Measurements from ENCODE around the gene MIDN. TPM values are rescaled to one million over a fixed set of nuclear protein-coding genes. Genes with fewer than 3 reads are reported as not detected.

MIDN gene
- polyA plus RNA-seq, 1 donor from 2014 or later: 24.8 TPM

GRCh38 chr19:1226227-1226518 is 22.2 kb upstream of the MIDN start:
- H2AFZ ChIP-seq (ENCODE audit: low read depth, low read length): no peak overlapping the region
- no peak overlapping the region for H3K27ac ChIP-seq (ENCODE audit: low read length)
- H3K27me3 ChIP-seq (ENCODE audit: insufficient read depth, low read depth, low read length): no peaks in the 10 kb centered on the region
- H3K79me2 ChIP-seq (replicated peaks; ENCODE audit: insufficient read depth, low read length): no peaks in the 10 kb centered on the region
- no peaks in the 10 kb centered on the region for H3K9me3 ChIP-seq (ENCODE audit: low read length)
- H3K4me3 ChIP-seq (ENCODE audit: low read length): no peak overlapping the region
- no peaks in the 10 kb centered on the region for H4K20me1 ChIP-seq (ENCODE audit: insufficient read depth)
- no peaks in the 10 kb centered on the region for H3F3A ChIP-seq (ENCODE audit: insufficient read depth, low read length, poor library complexity, severe bottlenecking)
- no peak overlapping the region for H3K9ac ChIP-seq (ENCODE audit: low read length)
- no peaks in the 10 kb centered on the region for H3K9me2 ChIP-seq (ENCODE audit: insufficient read depth, low read length)
- no peaks in the 10 kb centered on the region for H3K36me3 ChIP-seq (ENCODE audit: insufficient read depth, low read length)
- no peak overlapping the region for H3K4me2 ChIP-seq (ENCODE audit: low read length)
- TF ChIP-seq EZH2 (IDR thresholded peaks at IDR 0.05; ENCODE audit: borderline replicate concordance, insufficient read depth, low read length, poor library complexity, severe bottlenecking) (no peak), EP300 (conservative IDR thresholded peaks at IDR 0.05; ENCODE audit: poor library complexity, severe bottlenecking) (no peak), POLR2AphosphoS5 (IDR thresholded peaks at IDR 0.05) (no peak), TAF1 (IDR thresholded peaks at IDR 0.05; ENCODE audit: low read depth) (no peak), SMC3 (conservative IDR thresholded peaks at IDR 0.05; ENCODE audit: poor library complexity) (no peak), CTCF (IDR thresholded peaks at IDR 0.05; ENCODE audit: poor library complexity, severe bottlenecking) (no peak), REST (IDR thresholded peaks at IDR 0.05; ENCODE audit: borderline replicate concordance) (no peak), RAD21 (conservative IDR thresholded peaks at IDR 0.05) (no peak), MXI1 (conservative IDR thresholded peaks at IDR 0.05; ENCODE audit: poor library complexity, severe bottlenecking) (no peak)

GRCh38 chr19:1226522-1227303 is 21.7 kb upstream of the MIDN start:
- Histone ChIP-seq H4K20me1 (ENCODE audit: insufficient read depth) (no peaks in the 10 kb centered on the region), H3K9me2 (ENCODE audit: insufficient read depth, low read length) (no peaks in the 10 kb centered on the region), H3K9ac (ENCODE audit: low read length) (no peak overlapping the region), H3K27ac (ENCODE audit: low read length) (no peak overlapping the region), H3K27me3 (ENCODE audit: insufficient read depth, low read depth, low read length) (no peaks in the 10 kb centered on the region), H3F3A (ENCODE audit: insufficient read depth, low read length, poor library complexity, severe bottlenecking) (no peaks in the 10 kb centered on the region), H3K79me2 (replicated peaks; ENCODE audit: insufficient read depth, low read length) (no peaks in the 10 kb centered on the region), H2AFZ (ENCODE audit: low read depth, low read length) (no peak overlapping the region), H3K4me3 (ENCODE audit: low read length) (no peak overlapping the region), H3K9me3 (ENCODE audit: low read length) (no peaks in the 10 kb centered on the region), H3K4me2 (ENCODE audit: low read length) (no peak overlapping the region), H3K36me3 (ENCODE audit: insufficient read depth, low read length) (no peaks in the 10 kb centered on the region)
- TF ChIP-seq EZH2 (IDR thresholded peaks at IDR 0.05; ENCODE audit: borderline replicate concordance, insufficient read depth, low read length, poor library complexity, severe bottlenecking): no peak
- no peak for TF ChIP-seq RAD21 (conservative IDR thresholded peaks at IDR 0.05)
